CD4-positive, alpha-beta T cell (primary cell): ENCODE measurements around the gene BTG4. TPM values are rescaled to one million over a fixed set of nuclear protein-coding genes. Genes with fewer than 3 reads are reported as not detected.

Source experiments
- ATAC-seq: fragments of 200-7000 bp; cut with Tn5 transposase; one replicate; pipeline ENCODE4 v1.10.0; 2022; ENCODE audit warnings: mild to moderate bottlenecking; ENCODE audit not compliant: poor library complexity
- CTCF ChIA-PET: fragments of 350-600 bp; sonication (Branson Sonifier 250); formaldehyde crosslinking; loops from one replicate; lab custom pipeline; 2021; ENCODE audit warnings: antibody characterized with exemption, inconsistent platforms; lab: Charles Lee
- POLR2A ChIA-PET: fragments of 350-600 bp; sonication (Branson Sonifier 250); formaldehyde crosslinking; loops from one replicate; lab custom pipeline; 2021; ENCODE audit warnings: antibody characterized with exemption, inconsistent platforms; lab: Charles Lee
- DNase-seq, 14 experiments: peaks; one replicate each; pipeline ENCODE4 v3.0.0-alpha.2; 2013 to 2020; ENCODE audit warnings: mixed read lengths in 2 of 14
- H3K27ac ChIP-seq, 2 donors: one replicate each; pipeline versions ENCODE4 v1.5.1 to v1.7.0; 2013; ENCODE audit warnings: low read length in 2 of 2, low read depth in 1 of 2, mild to moderate bottlenecking in 1 of 2
- H3K27me3 ChIP-seq, 2 experiments: 1 replicate in 1 of 2; 2 replicates in 1 of 2; pipeline versions ENCODE4 v1.6.1 to v1.7.0; 2013; ENCODE audit warnings: low read length in 2 of 2, control low read depth in 1 of 2, mild to moderate bottlenecking in 1 of 2, moderate library complexity in 1 of 2; ENCODE audit not compliant: insufficient read depth in 2 of 2, control insufficient read depth in 1 of 2
- H3K36me3 ChIP-seq: one replicate; pipeline ENCODE4 v1.6.1; 2013; ENCODE audit warnings: low read length, control low read depth; ENCODE audit not compliant: insufficient read depth
- H3K4me1 ChIP-seq: one replicate; pipeline ENCODE4 v1.6.1; 2013; ENCODE audit warnings: low read length, control low read depth; ENCODE audit not compliant: insufficient read depth
- H3K4me3 ChIP-seq: one replicate; pipeline ENCODE4 v1.5.1; 2013; ENCODE audit warnings: mild to moderate bottlenecking, low read length, moderate library complexity
- H3K9me3 ChIP-seq, 2 experiments: 1 replicate in 1 of 2; 2 replicates in 1 of 2; pipeline versions ENCODE4 v1.6.1 to v1.7.0; 2013; ENCODE audit warnings: low read length in 2 of 2, mild to moderate bottlenecking in 2 of 2, control low read depth in 1 of 2, moderate library complexity in 1 of 2; ENCODE audit not compliant: control insufficient read depth in 1 of 2, insufficient read depth in 1 of 2
- H3K27ac Mint-ChIP-seq: one replicate; pipeline ENCODE4 v1.8.0; 2020; ENCODE audit warnings: mixed read lengths
- H3K27me3 Mint-ChIP-seq: one replicate; pipeline ENCODE4 v1.8.0; 2021; ENCODE audit warnings: mixed read lengths
- H3K36me3 Mint-ChIP-seq: one replicate; pipeline ENCODE4 v1.8.0; 2021; ENCODE audit warnings: low read depth, mixed read lengths
- H3K4me1 Mint-ChIP-seq: one replicate; pipeline ENCODE4 v1.8.0; 2021; ENCODE audit warnings: low read depth, mixed read lengths
- H3K4me3 Mint-ChIP-seq: one replicate; pipeline ENCODE4 v1.8.0; 2020; ENCODE audit warnings: mild to moderate bottlenecking, mixed read lengths
- H3K9me3 Mint-ChIP-seq: one replicate; pipeline ENCODE4 v1.8.0; 2020; ENCODE audit warnings: mixed read lengths
- CTCF ChIP-seq: fragments of 200-600 bp; IDR thresholded peaks from one replicate; pipeline ENCODE4 v1.8.0; 2022; ENCODE audit warnings: antibody characterized with exemption, mild to moderate bottlenecking
- intact Hi-C, 2 experiments: fragments of 100-400 bp; cut with DNase I in 1 of 2; cut with micrococcal nuclease in 1 of 2; formaldehyde crosslinking; loops; one replicate each; pipeline versions ENCODE4 v1.15.1 to v1.9.0; 2023 to 2025; cut with DNase I, micrococcal nuclease
- total RNA-seq, 174 experiments: library from RNA in 2 of 174; stranded (reverse) in 2 of 174; gene quantifications; one replicate each; pipeline ENCODE4 v1.2.3 and lab custom pipeline; 2021 to 2026

The BTG4 gene
- total RNA-seq, 2 experiments from 2014 or later, result not detected

GRCh38 chr11:111466615-111467014 is 45.6 kb downstream of the BTG4 start:
- Histone ChIP-seq H3K27ac (no peak overlapping the region), H3K4me3 (no peak overlapping the region), H3K27me3 (peaks cover 0 to 6% of the 10 kb centered on the region in 2 experiments), H3K4me1 (no peaks in the 10 kb centered on the region), H3K36me3 (no peaks in the 10 kb centered on the region), H3K9me3 (no peaks in the 10 kb centered on the region)
- H3K9me3 Mint-ChIP-seq, result no peaks in the 10 kb centered on the region
- H3K27ac Mint-ChIP-seq, result no peak overlapping the region
- intact Hi-C loops, result no loop called here
- H3K36me3 Mint-ChIP-seq, result no peaks in the 10 kb centered on the region
- no peaks in the 10 kb centered on the region for H3K27me3 Mint-ChIP-seq
- ChIA-PET POLR2A (no interaction called here), CTCF (no interaction called here)
- no peak overlapping the region for H3K4me3 Mint-ChIP-seq
- ATAC-seq (no peak), DNase-seq (no peak)
- no peaks in the 10 kb centered on the region for H3K4me1 Mint-ChIP-seq
- TF ChIP-seq CTCF, result no peak

GRCh38 chr11:111465400-111465799 is 46.8 kb downstream of the BTG4 start:
- Mint-ChIP-seq H3K36me3 (no peaks in the 10 kb centered on the region), H3K27me3 (no peaks in the 10 kb centered on the region), H3K4me3 (no peak overlapping the region), H3K27ac (no peak overlapping the region), H3K4me1 (no peaks in the 10 kb centered on the region), H3K9me3 (no peaks in the 10 kb centered on the region)
- intact Hi-C loops, result no loop called here
- H3K27me3 ChIP-seq, result peaks cover 0 to 6% of the 10 kb centered on the region in 2 experiments
- no peaks in the 10 kb centered on the region for H3K9me3 ChIP-seq
- ATAC-seq, result no peak
- no peaks in the 10 kb centered on the region for H3K4me1 ChIP-seq
- H3K27ac ChIP-seq, result no peak overlapping the region
- no peaks in the 10 kb centered on the region for H3K36me3 ChIP-seq
- TF ChIP-seq CTCF, result no peak
- CTCF ChIA-PET, result no interaction called here
- no peak for DNase-seq
- H3K4me3 ChIP-seq, result no peak overlapping the region
- POLR2A ChIA-PET, result no interaction called here

DNA sequence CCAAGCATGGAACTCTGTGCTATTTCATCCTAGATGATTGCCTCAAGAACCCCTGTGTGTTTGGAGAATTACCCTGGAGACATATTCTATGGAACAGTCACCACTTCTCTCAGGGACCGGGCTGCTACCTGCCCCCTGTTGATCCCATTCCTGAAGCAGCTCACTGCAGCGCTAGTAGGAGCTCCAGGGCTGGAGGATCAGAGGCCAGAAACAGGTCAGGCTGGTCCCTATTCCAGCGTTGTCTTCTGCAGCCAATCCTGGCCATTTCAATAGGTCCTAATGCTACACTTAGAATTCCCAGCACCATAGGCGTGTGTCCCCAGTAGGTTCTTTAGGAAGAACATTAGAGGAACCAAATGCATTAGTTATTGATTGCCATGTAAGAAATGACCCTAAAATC is 48.9 kb downstream of the BTG4 start:
- Histone ChIP-seq H3K4me1 (no peaks in the 10 kb centered on the region), H3K27me3 (peaks cover 0 to 14% of the 10 kb centered on the region in 2 experiments), H3K36me3 (no peaks in the 10 kb centered on the region), H3K9me3 (no peaks in the 10 kb centered on the region), H3K27ac (no peak overlapping the region), H3K4me3 (no peak overlapping the region)
- Mint-ChIP-seq H3K27ac (no peak overlapping the region), H3K4me3 (no peak overlapping the region), H3K9me3 (no peaks in the 10 kb centered on the region), H3K36me3 (no peaks in the 10 kb centered on the region), H3K27me3 (peaks cover 8% of the 10 kb centered on the region), H3K4me1 (no peaks in the 10 kb centered on the region)
- CTCF ChIA-PET, result no interaction called here
- ATAC-seq (no peak), DNase-seq (no peak)
- intact Hi-C loops, result no loop called here
- POLR2A ChIA-PET, result no interaction called here
- no peak for TF ChIP-seq CTCF
